ENCODE data around the gene PIK3IP1. TPM values are rescaled to one million over a fixed set of nuclear protein-coding genes. Genes with fewer than 3 reads are reported as not detected.

Gene PIK3IP1
- total and polyA plus RNA-seq, 9 of the 15 experiments (the other 6 are each of a cell fraction or from before 2014, with no cell fraction given): 0.11 to 1.3 (median 0.77) TPM

GRCh38 chr22:31292236-31292989, at the start of gene PIK3IP1 (continued):
- TF ChIP-seq, protein P1, sequence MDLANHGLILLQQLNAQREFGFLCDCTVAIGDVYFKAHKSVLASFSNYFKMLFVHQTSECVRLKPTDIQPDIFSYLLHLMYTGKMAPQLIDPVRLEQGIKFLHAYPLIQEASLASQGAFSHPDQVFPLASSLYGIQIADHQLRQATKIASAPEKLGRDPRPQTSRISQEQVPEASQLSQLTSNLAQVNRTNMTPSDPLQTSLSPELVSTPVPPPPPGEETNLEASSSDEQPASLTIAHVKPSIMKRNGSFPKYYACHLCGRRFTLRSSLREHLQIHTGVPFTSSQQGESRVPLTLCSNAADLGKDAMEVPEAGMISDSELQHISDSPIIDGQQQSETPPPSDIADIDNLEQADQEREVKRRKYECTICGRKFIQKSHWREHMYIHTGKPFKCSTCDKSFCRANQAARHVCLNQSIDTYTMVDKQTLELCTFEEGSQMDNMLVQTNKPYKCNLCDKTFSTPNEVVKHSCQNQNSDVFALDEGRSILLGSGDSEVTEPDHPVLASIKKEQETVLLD (IDR thresholded peaks at IDR 0.05): no peak
- TF ChIP-seq KDM2B (CRISPR knock-in tag; IDR thresholded peaks at IDR 0.05) (no peak), FOXK2 (conservative IDR thresholded peaks at IDR 0.05 in 1 of 2, IDR thresholded peaks at IDR 0.05 in 1 of 2; ENCODE audit: low read depth in 2 of 2) (peak; percentile 72 to 85), DACH1 (IDR thresholded peaks at IDR 0.05; ENCODE audit: partially characterized antibody) (no peak), HDAC1 (IDR thresholded peaks at IDR 0.05) (0 out of 4 replicates have a peak, but pooled peaks of 1 of the 2 experiments have one; percentile 26), TFE3 (CRISPR knock-in tag; IDR thresholded peaks at IDR 0.05) (no peak), ZNF121 (CRISPR knock-in tag; conservative IDR thresholded peaks at IDR 0.05) (no peak), CBX3 (IDR thresholded peaks at IDR 0.05; ENCODE audit: borderline replicate concordance in 1 of 2, low read length in 2 of 2) (no peak; a peak in 1 of 3 replicates), L3MBTL2 (IDR thresholded peaks at IDR 0.05) (peak; percentile 59; the same call in 1 of the 2 replicates), BRD9 (IDR thresholded peaks at IDR 0.05; ENCODE audit: low read depth, partially characterized antibody) (no peak), ZNF764 (CRISPR knock-in tag; IDR thresholded peaks at IDR 0.05; ENCODE audit: low read depth) (no peak), ZBTB1 (CRISPR knock-in tag; IDR thresholded peaks at IDR 0.05; ENCODE audit: borderline replicate concordance, low read depth) (no peak), ESRRA (IDR thresholded peaks at IDR 0.05; ENCODE audit: borderline replicate concordance, low read depth) (no peak), SFPQ (IDR thresholded peaks at IDR 0.05; ENCODE audit: low read depth, low read length) (no peak), ZNF780A (CRISPR knock-in tag; IDR thresholded peaks at IDR 0.05) (no peak), SAFB (IDR thresholded peaks at IDR 0.05; ENCODE audit: borderline replicate concordance, low read depth, low read length) (no peak)
- TF ChIP-seq, protein P2, sequence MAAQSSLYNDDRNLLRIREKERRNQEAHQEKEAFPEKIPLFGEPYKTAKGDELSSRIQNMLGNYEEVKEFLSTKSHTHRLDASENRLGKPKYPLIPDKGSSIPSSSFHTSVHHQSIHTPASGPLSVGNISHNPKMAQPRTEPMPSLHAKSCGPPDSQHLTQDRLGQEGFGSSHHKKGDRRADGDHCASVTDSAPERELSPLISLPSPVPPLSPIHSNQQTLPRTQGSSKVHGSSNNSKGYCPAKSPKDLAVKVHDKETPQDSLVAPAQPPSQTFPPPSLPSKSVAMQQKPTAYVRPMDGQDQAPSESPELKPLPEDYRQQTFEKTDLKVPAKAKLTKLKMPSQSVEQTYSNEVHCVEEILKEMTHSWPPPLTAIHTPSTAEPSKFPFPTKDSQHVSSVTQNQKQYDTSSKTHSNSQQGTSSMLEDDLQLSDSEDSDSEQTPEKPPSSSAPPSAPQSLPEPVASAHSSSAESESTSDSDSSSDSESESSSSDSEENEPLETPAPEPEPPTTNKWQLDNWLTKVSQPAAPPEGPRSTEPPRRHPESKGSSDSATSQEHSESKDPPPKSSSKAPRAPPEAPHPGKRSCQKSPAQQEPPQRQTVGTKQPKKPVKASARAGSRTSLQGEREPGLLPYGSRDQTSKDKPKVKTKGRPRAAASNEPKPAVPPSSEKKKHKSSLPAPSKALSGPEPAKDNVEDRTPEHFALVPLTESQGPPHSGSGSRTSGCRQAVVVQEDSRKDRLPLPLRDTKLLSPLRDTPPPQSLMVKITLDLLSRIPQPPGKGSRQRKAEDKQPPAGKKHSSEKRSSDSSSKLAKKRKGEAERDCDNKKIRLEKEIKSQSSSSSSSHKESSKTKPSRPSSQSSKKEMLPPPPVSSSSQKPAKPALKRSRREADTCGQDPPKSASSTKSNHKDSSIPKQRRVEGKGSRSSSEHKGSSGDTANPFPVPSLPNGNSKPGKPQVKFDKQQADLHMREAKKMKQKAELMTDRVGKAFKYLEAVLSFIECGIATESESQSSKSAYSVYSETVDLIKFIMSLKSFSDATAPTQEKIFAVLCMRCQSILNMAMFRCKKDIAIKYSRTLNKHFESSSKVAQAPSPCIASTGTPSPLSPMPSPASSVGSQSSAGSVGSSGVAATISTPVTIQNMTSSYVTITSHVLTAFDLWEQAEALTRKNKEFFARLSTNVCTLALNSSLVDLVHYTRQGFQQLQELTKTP (IDR thresholded peaks at IDR 0.05; ENCODE audit: low read depth in 1 of 2, partially characterized antibody in 2 of 2): no peak
